ENCODE results near the gene SELENON. TPM values are rescaled to one million over a fixed set of nuclear protein-coding genes. Genes with fewer than 3 reads are reported as not detected.

The SELENON gene
- total RNA-seq, 1 experiment from 2014 or later: 40.6 TPM

DNA sequence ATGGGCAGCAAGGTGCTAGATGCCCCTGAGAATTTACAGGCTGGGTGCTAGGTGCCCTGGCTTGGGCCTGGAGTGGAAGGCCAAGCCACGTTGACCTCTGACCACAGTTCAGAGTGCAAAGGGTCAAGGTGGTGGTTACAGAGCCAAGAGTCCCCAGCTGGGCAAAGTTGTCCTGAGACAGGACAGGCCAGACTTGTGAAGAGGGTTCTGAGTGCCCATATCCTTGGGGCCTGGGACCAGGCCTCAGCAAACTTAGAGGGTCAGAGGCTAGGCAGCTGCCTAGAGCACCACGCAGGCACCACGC is 18.9 kb upstream of the SELENON start:
- H3K36me3 Mint-ChIP-seq (ENCODE audit: insufficient read depth, unreplicated experiment): no peaks in the 10 kb centered on the region
- no peaks in the 10 kb centered on the region for H3K9me3 Mint-ChIP-seq (ENCODE audit: low read depth, unreplicated experiment)
- no TSS peak for BruUV-seq (replicated peaks)
- TF ChIP-seq, protein P1, sequence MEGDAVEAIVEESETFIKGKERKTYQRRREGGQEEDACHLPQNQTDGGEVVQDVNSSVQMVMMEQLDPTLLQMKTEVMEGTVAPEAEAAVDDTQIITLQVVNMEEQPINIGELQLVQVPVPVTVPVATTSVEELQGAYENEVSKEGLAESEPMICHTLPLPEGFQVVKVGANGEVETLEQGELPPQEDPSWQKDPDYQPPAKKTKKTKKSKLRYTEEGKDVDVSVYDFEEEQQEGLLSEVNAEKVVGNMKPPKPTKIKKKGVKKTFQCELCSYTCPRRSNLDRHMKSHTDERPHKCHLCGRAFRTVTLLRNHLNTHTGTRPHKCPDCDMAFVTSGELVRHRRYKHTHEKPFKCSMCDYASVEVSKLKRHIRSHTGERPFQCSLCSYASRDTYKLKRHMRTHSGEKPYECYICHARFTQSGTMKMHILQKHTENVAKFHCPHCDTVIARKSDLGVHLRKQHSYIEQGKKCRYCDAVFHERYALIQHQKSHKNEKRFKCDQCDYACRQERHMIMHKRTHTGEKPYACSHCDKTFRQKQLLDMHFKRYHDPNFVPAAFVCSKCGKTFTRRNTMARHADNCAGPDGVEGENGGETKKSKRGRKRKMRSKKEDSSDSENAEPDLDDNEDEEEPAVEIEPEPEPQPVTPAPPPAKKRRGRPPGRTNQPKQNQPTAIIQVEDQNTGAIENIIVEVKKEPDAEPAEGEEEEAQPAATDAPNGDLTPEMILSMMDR (IDR thresholded peaks at IDR 0.05; ENCODE audit: unreplicated experiment): no peak
- H3K4me3 Mint-ChIP-seq (ENCODE audit: low read depth, unreplicated experiment): no peak overlapping the region
- no peaks in the 10 kb centered on the region for H3K4me1 Mint-ChIP-seq (ENCODE audit: low read depth, unreplicated experiment)
- CTCF ChIA-PET: no interaction called here
- no peak for DNase-seq
- H3K27me3 Mint-ChIP-seq (ENCODE audit: unreplicated experiment): peaks cover 13% of the 10 kb centered on the region
- intact Hi-C loops (cut with micrococcal nuclease; ENCODE audit: unreplicated experiment): no loop called here
- no peak overlapping the region for H3K27ac Mint-ChIP-seq (ENCODE audit: unreplicated experiment)

DNA sequence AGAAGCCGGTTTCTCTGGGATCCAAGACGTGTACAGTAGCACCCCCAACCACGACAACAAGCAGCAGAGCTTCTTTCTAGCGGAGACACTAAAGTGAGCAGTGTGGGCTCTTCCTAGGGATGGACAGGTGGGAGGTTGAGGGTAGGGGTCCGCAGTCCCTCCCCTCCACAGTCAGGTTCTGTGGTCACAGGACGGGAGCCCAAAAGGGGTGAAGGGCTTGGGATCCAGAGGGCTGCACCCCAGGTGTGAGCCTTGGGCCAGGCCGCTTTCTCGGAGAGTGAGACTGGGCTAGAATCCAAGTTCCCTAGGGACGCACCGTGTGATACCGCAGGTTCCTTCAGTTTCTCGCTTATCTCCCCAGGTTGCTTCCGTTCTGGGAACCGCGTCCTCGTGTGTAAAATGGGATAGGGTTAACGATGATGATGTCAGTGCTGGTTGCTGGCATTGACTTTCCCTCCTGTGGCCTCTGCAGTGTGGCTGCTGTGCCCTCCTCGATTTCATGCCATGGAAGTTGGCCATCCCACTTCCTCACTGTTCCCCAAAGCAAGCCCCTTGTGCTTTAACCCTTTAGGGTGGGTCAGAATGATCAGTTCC is 17.3 kb upstream of the SELENON start:
- Mint-ChIP-seq H3K36me3 (ENCODE audit: insufficient read depth, unreplicated experiment) (no peaks in the 10 kb centered on the region), H3K27me3 (ENCODE audit: unreplicated experiment) (peaks cover 13% of the 10 kb centered on the region), H3K4me1 (ENCODE audit: low read depth, unreplicated experiment) (no peaks in the 10 kb centered on the region), H3K9me3 (ENCODE audit: low read depth, unreplicated experiment) (no peaks in the 10 kb centered on the region), H3K4me3 (ENCODE audit: low read depth, unreplicated experiment) (no peak overlapping the region), H3K27ac (ENCODE audit: unreplicated experiment) (no peak overlapping the region)
- no peak for DNase-seq
- BruUV-seq (replicated peaks): no TSS peak
- CTCF ChIA-PET: no interaction called here
- intact Hi-C loops (cut with micrococcal nuclease; ENCODE audit: unreplicated experiment): no loop called here
- TF ChIP-seq, protein P1 (IDR thresholded peaks at IDR 0.05; ENCODE audit: unreplicated experiment): no peak

DNA sequence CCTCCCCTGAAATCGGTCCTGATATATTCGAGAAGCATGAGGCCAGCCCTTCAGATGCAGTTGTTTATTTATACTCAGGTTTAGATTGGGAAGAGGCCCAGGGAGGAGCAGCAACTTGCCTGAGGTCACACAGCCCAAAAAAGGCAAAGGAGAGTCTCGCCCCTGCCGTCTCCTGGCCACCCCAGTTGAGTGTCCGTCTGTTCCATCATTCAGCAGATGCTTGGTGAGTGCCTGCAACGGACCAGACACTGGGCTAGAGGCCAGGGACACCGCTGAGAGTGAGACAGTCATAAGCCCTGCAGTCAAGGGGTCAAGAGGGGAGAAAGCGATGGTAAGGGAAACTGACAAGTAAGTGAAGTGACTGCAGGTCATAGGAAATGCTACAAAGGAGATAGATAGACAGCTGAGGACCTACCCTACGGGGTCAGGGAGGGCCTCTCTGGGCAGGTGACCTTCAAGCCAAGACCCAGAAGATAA is 15.4 kb upstream of the SELENON start:
- no peak for DNase-seq
- no TSS peak for BruUV-seq (replicated peaks)
- TF ChIP-seq, protein P1 (IDR thresholded peaks at IDR 0.05; ENCODE audit: unreplicated experiment): no peak
- intact Hi-C loops (cut with micrococcal nuclease; ENCODE audit: unreplicated experiment): no loop called here
- Mint-ChIP-seq H3K4me1 (ENCODE audit: low read depth, unreplicated experiment) (no peaks in the 10 kb centered on the region), H3K27ac (ENCODE audit: unreplicated experiment) (no peak overlapping the region), H3K36me3 (ENCODE audit: insufficient read depth, unreplicated experiment) (no peaks in the 10 kb centered on the region), H3K27me3 (ENCODE audit: unreplicated experiment) (peaks cover 15% of the 10 kb centered on the region), H3K9me3 (ENCODE audit: low read depth, unreplicated experiment) (no peaks in the 10 kb centered on the region), H3K4me3 (ENCODE audit: low read depth, unreplicated experiment) (no peak overlapping the region)
- CTCF ChIA-PET: no interaction called here

DNA sequence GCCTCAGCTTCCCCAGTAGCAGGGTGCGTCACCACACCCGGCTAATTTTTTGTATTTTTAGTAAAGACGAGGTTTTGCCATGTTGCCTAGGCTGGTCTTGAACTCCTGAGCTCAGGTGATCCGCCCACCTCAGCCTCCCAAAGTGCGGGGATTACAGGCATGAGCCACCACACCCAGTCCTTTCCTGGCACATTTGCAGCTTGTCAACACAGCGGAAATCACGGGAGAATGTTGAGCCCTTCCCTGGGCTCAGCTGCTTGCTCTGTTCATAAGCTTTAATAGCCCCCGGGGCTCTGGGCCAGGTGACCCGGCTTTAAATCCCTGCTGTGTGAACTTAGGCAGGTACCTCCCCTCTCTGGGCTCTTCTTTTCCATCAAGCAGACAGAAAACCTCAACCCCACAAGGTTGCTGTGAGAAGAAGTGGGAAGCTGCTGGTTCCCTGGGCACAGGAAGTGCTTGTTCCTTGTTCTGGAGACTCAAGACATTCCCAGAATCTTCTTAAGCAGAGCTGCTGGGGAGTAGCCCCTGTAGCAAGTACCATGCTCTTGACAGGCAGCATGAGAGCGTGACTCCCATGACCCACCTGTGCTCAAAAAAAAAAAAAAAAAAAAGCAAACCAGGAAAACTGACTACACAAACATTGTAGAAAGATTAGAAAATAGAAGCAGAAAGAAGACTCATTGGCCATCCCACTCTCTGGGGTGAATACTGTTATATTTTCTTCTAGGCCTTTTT is 14.5 kb upstream of the SELENON start:
- Mint-ChIP-seq H3K4me1 (ENCODE audit: low read depth, unreplicated experiment) (no peaks in the 10 kb centered on the region), H3K4me3 (ENCODE audit: low read depth, unreplicated experiment) (no peak overlapping the region), H3K27ac (ENCODE audit: unreplicated experiment) (no peak overlapping the region), H3K36me3 (ENCODE audit: insufficient read depth, unreplicated experiment) (no peaks in the 10 kb centered on the region), H3K9me3 (ENCODE audit: low read depth, unreplicated experiment) (no peaks in the 10 kb centered on the region), H3K27me3 (ENCODE audit: unreplicated experiment) (peaks cover 24% of the 10 kb centered on the region)
- BruUV-seq (replicated peaks): no TSS peak
- intact Hi-C loops (cut with micrococcal nuclease; ENCODE audit: unreplicated experiment): no loop called here
- CTCF ChIA-PET: interaction anchor here (0.7 kb wide), 1 partner anchor 172 kb away, joined by 3 read pairs; no protein-coding TSS in a partner anchor
- TF ChIP-seq, protein P1 (IDR thresholded peaks at IDR 0.05; ENCODE audit: unreplicated experiment): no peak
- no peak for DNase-seq

Data from Calu3 (cell line).